Measurements from ENCODE around the gene ADAMTSL1. TPM values are rescaled to one million over a fixed set of nuclear protein-coding genes. Genes with fewer than 3 reads are reported as not detected.

Gene ADAMTSL1
- total and polyA plus RNA-seq, 12 donors = 0.37 to 5.2 (median 1.9) TPM

DNA sequence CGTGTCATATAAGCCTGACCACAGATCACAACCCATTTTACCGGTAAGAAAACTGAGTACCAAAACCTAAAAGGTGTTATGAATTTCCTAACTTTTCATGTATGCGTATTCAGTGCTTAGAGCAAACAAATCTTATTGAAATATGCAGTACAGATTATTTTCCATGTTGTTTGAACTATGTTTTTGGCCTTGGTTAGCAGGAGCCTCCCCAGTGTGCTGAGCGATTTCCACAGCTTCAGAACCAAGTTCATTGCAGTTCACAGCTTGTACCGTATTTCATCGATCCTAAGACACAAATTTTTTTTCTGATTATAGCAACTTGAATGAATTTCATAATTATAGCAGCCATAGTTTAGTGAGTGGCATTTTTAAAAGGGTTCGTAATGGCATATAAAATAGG lies 13.7 kb downstream of the ADAMTSL1 start:
- H3K27me3 ChIP-seq = no peaks in the 10 kb centered on the region
- no peaks in the 10 kb centered on the region for H3K36me3 ChIP-seq
- ATAC-seq (no peak), DNase-seq (no peak)
- TF ChIP-seq, protein P1, sequence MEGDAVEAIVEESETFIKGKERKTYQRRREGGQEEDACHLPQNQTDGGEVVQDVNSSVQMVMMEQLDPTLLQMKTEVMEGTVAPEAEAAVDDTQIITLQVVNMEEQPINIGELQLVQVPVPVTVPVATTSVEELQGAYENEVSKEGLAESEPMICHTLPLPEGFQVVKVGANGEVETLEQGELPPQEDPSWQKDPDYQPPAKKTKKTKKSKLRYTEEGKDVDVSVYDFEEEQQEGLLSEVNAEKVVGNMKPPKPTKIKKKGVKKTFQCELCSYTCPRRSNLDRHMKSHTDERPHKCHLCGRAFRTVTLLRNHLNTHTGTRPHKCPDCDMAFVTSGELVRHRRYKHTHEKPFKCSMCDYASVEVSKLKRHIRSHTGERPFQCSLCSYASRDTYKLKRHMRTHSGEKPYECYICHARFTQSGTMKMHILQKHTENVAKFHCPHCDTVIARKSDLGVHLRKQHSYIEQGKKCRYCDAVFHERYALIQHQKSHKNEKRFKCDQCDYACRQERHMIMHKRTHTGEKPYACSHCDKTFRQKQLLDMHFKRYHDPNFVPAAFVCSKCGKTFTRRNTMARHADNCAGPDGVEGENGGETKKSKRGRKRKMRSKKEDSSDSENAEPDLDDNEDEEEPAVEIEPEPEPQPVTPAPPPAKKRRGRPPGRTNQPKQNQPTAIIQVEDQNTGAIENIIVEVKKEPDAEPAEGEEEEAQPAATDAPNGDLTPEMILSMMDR (IDR thresholded peaks at IDR 0.05) = no peak
- intact Hi-C loops (cut with DNase I) = no loop called here
- 89 to 94% methylated on average over 7 of the region's 7 CpGs for WGBS, 2 donors
- H3K27ac ChIP-seq = no peak overlapping the region
- no peak overlapping the region for H3K4me3 ChIP-seq
- H3K4me1 ChIP-seq = peaks cover 0 to 19% (median 0%) of the 10 kb centered on the region in 9 donors
- H3K9me3 ChIP-seq = no peaks in the 10 kb centered on the region

DNA sequence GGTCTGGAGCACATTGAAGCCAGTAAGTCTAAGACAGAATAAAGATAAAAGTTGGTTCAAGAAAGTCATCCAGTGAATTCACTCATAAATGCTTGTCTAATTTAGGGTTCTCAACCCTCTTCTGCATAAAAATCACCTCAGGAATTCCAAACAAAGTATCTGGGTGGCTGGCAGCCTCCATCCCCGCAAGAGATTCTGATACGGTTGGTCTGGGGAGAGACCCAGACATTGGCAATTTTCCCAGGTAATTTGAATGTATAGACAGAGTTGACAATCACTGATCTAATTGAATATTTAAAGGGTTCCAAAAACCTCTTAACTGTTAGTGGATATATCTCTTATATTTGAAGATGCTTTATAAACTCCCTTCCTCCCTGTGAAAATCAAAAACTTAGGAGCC lies 14.9 kb downstream of the ADAMTSL1 start:
- intact Hi-C loops (cut with DNase I) = no loop called here
- WGBS, 2 donors = 86% methylated on average over 2 of the region's 2 CpGs
- TF ChIP-seq, protein P1 (IDR thresholded peaks at IDR 0.05) = no peak
- Histone ChIP-seq H3K36me3 (no peaks in the 10 kb centered on the region), H3K9me3 (no peaks in the 10 kb centered on the region), H3K27ac (peak overlapping the region in 1 of 10 donors; percentile 75), H3K4me3 (no peak overlapping the region), H3K27me3 (no peaks in the 10 kb centered on the region), H3K4me1 (peaks cover 0 to 29% (median 0%) of the 10 kb centered on the region in 9 donors)
- ATAC-seq (no peak), DNase-seq (no peak)

DNA sequence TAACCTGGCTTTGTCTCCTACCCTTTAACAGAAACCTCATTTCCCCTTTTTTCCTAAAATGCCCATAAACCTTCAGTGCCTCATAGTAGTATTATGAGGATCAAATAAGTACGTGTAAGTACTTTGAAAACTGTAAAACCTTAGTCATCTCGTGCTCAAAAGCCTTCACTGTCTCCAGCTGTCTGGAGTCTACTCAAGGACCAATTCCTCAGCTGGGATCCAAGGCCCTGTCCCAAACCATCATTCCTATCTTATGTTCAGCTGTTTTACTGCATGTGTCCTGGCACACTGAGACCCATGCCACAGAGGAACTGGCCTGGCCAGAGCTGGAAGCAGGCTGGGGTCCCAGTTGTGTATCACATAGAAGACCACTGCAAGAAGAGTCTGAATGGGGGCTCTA lies 15.9 kb downstream of the ADAMTSL1 start:
- Histone ChIP-seq H3K27ac (peak overlapping the region in 3 of 10 donors; percentile 54 to 75 (median 56)), H3K27me3 (no peaks in the 10 kb centered on the region), H3K9me3 (no peaks in the 10 kb centered on the region), H3K4me3 (no peak overlapping the region), H3K4me1 (peaks cover 0 to 29% (median 0%) of the 10 kb centered on the region in 9 donors), H3K36me3 (no peaks in the 10 kb centered on the region)
- ATAC-seq = no peak
- DNase-seq = no peak
- 77 to 85% methylated on average over 2 of the region's 2 CpGs for WGBS, 2 donors
- TF ChIP-seq, protein P1 (IDR thresholded peaks at IDR 0.05) = no peak
- intact Hi-C loops (cut with DNase I) = no loop called here

DNA sequence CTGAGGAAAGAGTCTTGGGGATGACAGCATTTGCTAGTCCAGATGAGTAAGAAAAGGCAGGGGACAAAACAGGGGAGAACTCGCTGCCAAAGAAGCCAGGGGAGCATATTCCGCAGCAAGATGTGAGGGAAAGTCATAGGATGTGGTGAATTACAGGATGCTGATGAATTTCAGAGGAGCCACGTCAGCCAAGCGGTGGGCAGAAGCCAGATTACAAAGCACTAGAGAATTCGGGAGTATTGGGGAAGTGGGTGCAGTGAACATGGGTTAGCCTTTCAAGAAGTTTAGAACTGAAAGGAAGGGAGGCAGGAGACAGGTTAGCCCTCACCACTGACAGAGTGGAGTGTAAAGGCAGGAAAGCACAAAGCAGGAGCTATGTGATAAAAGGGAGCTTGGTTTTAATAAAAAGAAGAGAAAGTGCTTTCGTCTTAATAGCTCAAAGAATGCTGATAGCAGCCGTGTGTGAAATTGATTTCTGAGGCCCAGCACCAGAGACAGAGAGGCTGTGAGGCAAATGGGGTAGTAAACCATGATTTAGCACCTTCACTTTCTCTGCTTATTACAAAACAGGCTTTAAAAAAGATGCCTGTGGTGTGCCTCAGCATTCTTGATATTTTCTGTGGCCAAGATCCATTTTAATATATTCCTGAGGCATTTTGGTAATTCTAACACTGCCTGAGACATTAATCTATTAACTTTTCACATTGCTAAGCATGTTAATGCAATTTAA lies 16.9 kb downstream of the ADAMTSL1 start:
- ATAC-seq = peak in 6 of 8 donors; percentile 16 to 75 (median 56)
- TF ChIP-seq, protein P1 (IDR thresholded peaks at IDR 0.05) = no peak
- Histone ChIP-seq H3K36me3 (no peaks in the 10 kb centered on the region), H3K9me3 (no peaks in the 10 kb centered on the region), H3K4me1 (peaks cover 0 to 29% (median 0%) of the 10 kb centered on the region in 9 donors), H3K27me3 (no peaks in the 10 kb centered on the region), H3K4me3 (peak overlapping the region in 2 of 10 donors; percentile 4 to 28), H3K27ac (peak overlapping the region in 5 of 10 donors; percentile 28 to 75 (median 54))
- 41 to 45% methylated on average over 7 of the region's 7 CpGs for WGBS, 2 donors
- intact Hi-C loops (cut with DNase I) = no loop called here
- peak in 1 of 2 donors; percentile 27 for DNase-seq
